AG04449 (cell line): Measurements from ENCODE around the gene MID1.

Source experiments
- CTCF ChIA-PET: fragments of 350-600 bp; formaldehyde crosslinking; extraction: SDS; loops from one replicate; lab custom pipeline; 2021; ENCODE audit warnings: antibody characterized with exemption; lab: Yijun Ruan, JAX
- POLR2A ChIA-PET: fragments of 400-600, 350-600 bp; formaldehyde crosslinking; extraction: SDS; loops from one replicate; lab custom pipeline; 2020; ENCODE audit warnings: antibody characterized with exemption, inconsistent platforms; lab: Yijun Ruan, JAX
- DNase-seq: peaks from one replicate; pipeline ENCODE4 v3.0.0-alpha.2; 2010; ENCODE audit warnings: low read depth, low spot score
- H3K4me3 ChIP-seq: 2 replicates; pipeline ENCODE4 v1.5.1; 2011; ENCODE audit warnings: low read depth, mild to moderate bottlenecking, control low read depth, low read length
- TF ChIP-seq, protein P1 (sequence below): IDR thresholded peaks from one replicate; pipeline ENCODE4 v1.5.1; 2011; ENCODE audit warnings: mild to moderate bottlenecking, moderate library complexity, low read length, control low read depth, inconsistent platforms; ENCODE audit not compliant: insufficient read depth; ENCODE audit errors: missing control alignments

MID1 gene

GRCh38 chrX:10622197-10622596 lies 1.8 kb upstream of the MID1 start:
- TF ChIP-seq, protein P1, sequence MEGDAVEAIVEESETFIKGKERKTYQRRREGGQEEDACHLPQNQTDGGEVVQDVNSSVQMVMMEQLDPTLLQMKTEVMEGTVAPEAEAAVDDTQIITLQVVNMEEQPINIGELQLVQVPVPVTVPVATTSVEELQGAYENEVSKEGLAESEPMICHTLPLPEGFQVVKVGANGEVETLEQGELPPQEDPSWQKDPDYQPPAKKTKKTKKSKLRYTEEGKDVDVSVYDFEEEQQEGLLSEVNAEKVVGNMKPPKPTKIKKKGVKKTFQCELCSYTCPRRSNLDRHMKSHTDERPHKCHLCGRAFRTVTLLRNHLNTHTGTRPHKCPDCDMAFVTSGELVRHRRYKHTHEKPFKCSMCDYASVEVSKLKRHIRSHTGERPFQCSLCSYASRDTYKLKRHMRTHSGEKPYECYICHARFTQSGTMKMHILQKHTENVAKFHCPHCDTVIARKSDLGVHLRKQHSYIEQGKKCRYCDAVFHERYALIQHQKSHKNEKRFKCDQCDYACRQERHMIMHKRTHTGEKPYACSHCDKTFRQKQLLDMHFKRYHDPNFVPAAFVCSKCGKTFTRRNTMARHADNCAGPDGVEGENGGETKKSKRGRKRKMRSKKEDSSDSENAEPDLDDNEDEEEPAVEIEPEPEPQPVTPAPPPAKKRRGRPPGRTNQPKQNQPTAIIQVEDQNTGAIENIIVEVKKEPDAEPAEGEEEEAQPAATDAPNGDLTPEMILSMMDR, result no peak
- ChIA-PET POLR2A (no interaction called here), CTCF (no interaction called here)
- no peak for DNase-seq
- H3K4me3 ChIP-seq, result no peak overlapping the region

- ChIA-PET CTCF (interaction anchor here (0.6 to 6.5 kb wide), 7 partner anchors 17 to 516 kb away, joined by 3 to 47 read pairs (median 3); no protein-coding TSS in a partner anchor), POLR2A (no interaction called here)
- H3K4me3 ChIP-seq, result peak overlapping the region; percentile 71
- TF ChIP-seq, protein P1, result no peak
- no peak for DNase-seq
Observed at GRCh38 chrX:10619425-10620046, 849 bp downstream of the MID1 start.

GRCh38 chrX:10618961-10619360 lies 1.4 kb downstream of the MID1 start:
- ChIA-PET POLR2A (no interaction called here), CTCF (interaction anchor here (0.6 to 6.5 kb wide), 7 partner anchors 20 to 517 kb away, joined by 3 to 47 read pairs (median 3); no protein-coding TSS in a partner anchor)
- H3K4me3 ChIP-seq, result peak overlapping the region; percentile 71
- TF ChIP-seq, protein P1, result no peak
- DNase-seq, result no peak

DNA sequence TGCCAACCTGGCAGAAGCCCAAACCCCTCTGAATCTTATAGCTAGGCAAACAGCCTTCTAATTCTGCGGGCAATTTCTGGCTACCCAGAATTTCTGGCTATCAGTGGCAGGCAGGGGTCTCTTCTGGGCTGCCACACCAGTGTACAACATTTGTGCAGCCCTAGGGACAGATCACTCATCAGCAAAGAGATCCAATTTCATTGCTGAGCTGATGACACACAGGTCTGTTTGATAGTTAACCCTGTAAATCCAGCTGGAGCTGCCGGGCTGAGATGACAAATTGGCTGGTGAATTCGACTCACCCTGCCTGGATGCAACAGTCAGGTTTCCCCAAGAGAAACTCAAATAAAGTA lies 2.4 kb downstream of the MID1 start:
- ChIA-PET CTCF (interaction anchor here (1.0 to 6.5 kb wide), 3 partner anchors 19 to 428 kb away, joined by 3 to 47 read pairs (median 12); no protein-coding TSS in a partner anchor), POLR2A (no interaction called here)
- TF ChIP-seq, protein P1, result no peak
- no peak for DNase-seq
- H3K4me3 ChIP-seq, result peak overlapping the region; percentile 71

DNA sequence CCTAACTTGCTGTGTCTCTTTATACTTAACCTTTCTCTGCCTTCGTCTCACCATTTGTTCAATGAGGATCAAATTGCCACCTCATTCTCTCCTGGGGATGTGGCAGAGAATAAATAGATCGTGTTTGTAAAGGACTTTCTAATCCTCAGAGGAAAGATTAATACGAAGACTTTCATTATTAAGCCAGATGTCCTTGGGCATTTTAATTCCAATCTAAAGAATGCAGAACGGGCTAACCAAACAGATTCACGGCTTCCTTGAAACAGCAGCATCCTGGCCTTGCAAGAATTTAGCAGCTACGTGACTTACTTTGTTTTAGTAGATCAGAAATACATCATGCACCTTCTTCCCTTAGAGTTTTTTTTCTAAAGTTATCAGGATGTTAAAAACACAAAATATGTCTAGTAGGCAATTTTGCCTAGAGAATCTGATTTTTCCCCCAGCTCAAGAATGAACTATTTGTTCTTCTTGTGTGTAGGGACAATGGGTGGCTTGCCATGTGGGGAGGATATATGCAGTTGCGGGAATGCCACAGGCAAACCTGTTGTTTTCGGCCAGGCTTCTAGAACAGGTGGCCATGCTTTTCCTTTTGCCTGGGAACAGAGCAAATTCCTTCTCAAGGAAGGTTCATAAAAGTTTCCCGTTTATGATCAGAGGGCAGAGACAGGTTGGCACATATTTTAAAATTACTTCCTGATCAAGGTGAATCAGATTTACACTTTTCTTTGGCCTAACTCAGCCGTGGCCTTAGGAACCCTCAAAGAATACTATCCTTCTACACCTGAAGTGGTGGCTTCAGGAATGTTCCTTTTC lies 3.0 kb downstream of the MID1 start:
- POLR2A ChIA-PET, result no interaction called here
- CTCF ChIA-PET, result interaction anchor here (1.2 to 6.5 kb wide), 3 partner anchors 18 to 428 kb away, joined by 3 to 47 read pairs (median 12); no protein-coding TSS in a partner anchor
- TF ChIP-seq, protein P1, result no peak
- H3K4me3 ChIP-seq, result peak overlapping the region; percentile 71
- DNase-seq, result no peak
